ENCODE data around the gene FOXP1. TPM values are rescaled to one million over a fixed set of nuclear protein-coding genes. Genes with fewer than 3 reads are reported as not detected.

The FOXP1 gene
- total and polyA plus RNA-seq, 2 of the 8 experiments (the other 6 are each of a cell fraction or from before 2014, with no cell fraction given) = 13.9 to 25.4 TPM

DNA sequence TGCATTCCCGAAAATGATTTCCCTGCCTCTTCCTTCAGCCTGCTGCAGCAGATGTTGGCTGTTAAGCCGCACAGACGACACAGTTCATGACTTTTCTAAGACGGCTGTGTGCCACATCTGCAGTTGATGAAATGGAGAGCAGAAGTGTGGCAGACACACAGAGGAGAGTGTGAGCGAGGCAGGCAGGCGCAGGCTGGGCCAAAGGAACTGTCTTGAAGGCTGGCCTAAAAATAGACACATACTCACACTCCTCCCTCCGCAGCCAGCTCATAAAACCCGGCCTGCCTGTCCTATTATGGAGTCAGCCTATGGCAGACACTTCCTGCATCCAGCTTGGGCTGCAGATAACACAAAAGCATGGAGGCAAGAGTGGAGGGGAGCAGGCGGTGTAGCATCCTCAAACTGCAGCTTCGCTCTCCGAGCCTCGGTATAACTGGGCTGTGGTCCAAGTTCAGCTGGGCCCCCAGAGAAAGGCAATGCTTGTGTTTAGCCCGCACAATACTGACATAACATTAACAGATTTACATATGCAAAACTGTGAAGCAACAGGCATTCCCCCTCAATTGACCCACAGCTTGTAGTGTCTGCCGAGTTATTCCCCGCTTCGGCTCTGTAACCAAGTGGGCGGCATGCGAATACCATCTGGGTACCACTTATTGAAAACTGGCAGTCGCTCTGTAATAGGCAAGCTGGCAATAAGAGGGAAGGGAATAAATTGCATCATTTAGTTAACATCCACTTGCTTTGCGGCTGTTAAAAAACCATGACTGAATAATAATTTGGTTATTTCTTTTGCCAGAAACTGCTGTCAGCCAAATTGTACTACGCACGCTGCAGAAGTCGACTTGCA lies 40.8 kb downstream of the FOXP1 start:
- ChIA-PET CTCF (ENCODE audit: partially characterized antibody) (interaction anchor here (0.7 to 0.8 kb wide), 3 partner anchors 17 to 538 kb away, joined by 3 to 4 read pairs (median 3); no protein-coding TSS in a partner anchor), POLR2A (ENCODE audit: partially characterized antibody) (interaction anchor here (0.8 to 1.3 kb wide), 2 partner anchors 8 to 38 kb away, joined by 3 to 4 read pairs; no protein-coding TSS in a partner anchor)
- peak; percentile 28 for FAIRE-seq

More for the DNA sequence above, 40.8 kb downstream of the FOXP1 start:
- no peak overlapping the region for H2BK120ac ChIP-seq (replicated peaks; ENCODE audit: low read depth, low read length)
- H3K4me3 ChIP-seq (ENCODE audit: extremely low read depth in 1 of 4, insufficient read depth in 2 of 4, low read depth in 3 of 4, low read length in 4 of 4) = no peak overlapping the region
- 87% methylated on average over 23 of the region's 23 CpGs; no CpG with 5 or more reads in 1 of the 2 experiments for WGBS, 2 experiments (ENCODE audit: extremely low coverage in 1 of 2, insufficient coverage in 1 of 2, insufficient read length in 1 of 2, insufficient replicate concordance in 2 of 2, low coverage in 1 of 2, low lambda C conversion rate in 2 of 2, missing lambda C conversion rate in 1 of 2)
- no peak overlapping the region for H3K23ac ChIP-seq (ENCODE audit: insufficient read length)
- H2BK20ac ChIP-seq (ENCODE audit: low read length) = no peak overlapping the region
- no peak overlapping the region for H3K27ac ChIP-seq (ENCODE audit: low read depth, low read length)
- H4K20me1 ChIP-seq (replicated peaks in 1 of 2; ENCODE audit: control insufficient read depth in 1 of 2, insufficient read depth in 2 of 2, low read length in 2 of 2) = peaks cover 2% of the 10 kb centered on the region in 2 experiments
- 0 out of 2 replicates have a peak overlapping the region, but pooled peaks have one; percentile 7 for H2BK12ac ChIP-seq (ENCODE audit: low read depth, low read length)
- no peaks in the 10 kb centered on the region for H3K27me3 ChIP-seq (replicated peaks in 1 of 4; ENCODE audit: control insufficient read depth in 3 of 4, extremely low read depth in 1 of 4, insufficient read depth in 3 of 4, low read length in 3 of 4)
- H2BK15ac ChIP-seq (ENCODE audit: low read length) = no peak overlapping the region
- no peak overlapping the region for H3K18ac ChIP-seq (ENCODE audit: extremely low read depth, low read length)
- no peak overlapping the region for H3K4me2 ChIP-seq (ENCODE audit: insufficient read depth in 1 of 2, low read depth in 2 of 2, low read length in 2 of 2)
- no peak overlapping the region for H3K14ac ChIP-seq (ENCODE audit: insufficient read length)
- no peaks in the 10 kb centered on the region for H3K23me2 ChIP-seq (ENCODE audit: low read depth, low read length)
- H2AFZ ChIP-seq (ENCODE audit: low read length) = no peak overlapping the region
- no peak overlapping the region for H3K9ac ChIP-seq (replicated peaks in 1 of 4; ENCODE audit: extremely low read depth in 1 of 4, low read depth in 3 of 4, low read length in 3 of 4)
- DNase-seq (ENCODE audit: low read depth in 1 of 2, low spot score in 2 of 2) = no peak
- no peaks in the 10 kb centered on the region for H3K9me3 ChIP-seq (ENCODE audit: insufficient read depth in 2 of 2, low read depth in 1 of 2, low read length in 1 of 2)
- no peaks in the 10 kb centered on the region; a peak in 1 of 4 replicates for H3K79me2 ChIP-seq (ENCODE audit: control insufficient read depth in 1 of 2, insufficient read depth in 2 of 2, low read length in 2 of 2)
- no peak overlapping the region for H2AK5ac ChIP-seq (ENCODE audit: low read depth, low read length)
- no peak overlapping the region for H2BK5ac ChIP-seq (ENCODE audit: low read depth, low read length)
- H4K91ac ChIP-seq (replicated peaks; ENCODE audit: insufficient read length, low read length) = peak overlapping the region; percentile 39
- H3K4me1 ChIP-seq (replicated peaks in 1 of 4; ENCODE audit: control insufficient read depth in 3 of 4, insufficient read depth in 4 of 4, low read length in 3 of 4) = peaks cover 0 to 14% (median 5%) of the 10 kb centered on the region in 4 experiments; a peak in 5 of 7 replicates
- no peaks in the 10 kb centered on the region for H3K36me3 ChIP-seq (ENCODE audit: control insufficient read depth in 2 of 4, insufficient read depth in 4 of 4, low read length in 3 of 4)
- no peaks in the 10 kb centered on the region for H3K79me1 ChIP-seq (ENCODE audit: low read depth, low read length)
- H3K4ac ChIP-seq (replicated peaks; ENCODE audit: insufficient read length, low read depth, low read length) = no peak overlapping the region
- peak overlapping the region; percentile 12; the same call in 1 of the 2 replicates for H4K8ac ChIP-seq (ENCODE audit: extremely low read depth, insufficient read depth, low read length)
- H4K5ac ChIP-seq (ENCODE audit: insufficient read length, low read depth, low read length) = no peak overlapping the region
- H3K56ac ChIP-seq (replicated peaks; ENCODE audit: insufficient read length, low read depth, low read length) = no peak overlapping the region
- TF ChIP-seq HDAC2 (IDR thresholded peaks at IDR 0.05; ENCODE audit: borderline replicate concordance in 1 of 2, low read depth in 2 of 2, low read length in 2 of 2) (no peak), CEBPB (IDR thresholded peaks at IDR 0.05; ENCODE audit: low read depth, low read length) (0 out of 2 replicates have a peak, but pooled peaks have one; percentile 11), BRCA1 (IDR thresholded peaks at IDR 0.05; ENCODE audit: low read depth, low read length) (no peak)

Measured in H1 (cell line).